GM12891 (cell line): ENCODE measurements around the gene MON2.

ENCODE experiments used
- PAX5 ChIP-seq: IDR thresholded peaks from 2 replicates; pipeline ENCODE4 v1.6.1; 2011; ENCODE audit warnings: low read length, moderate library complexity, mild to moderate bottlenecking; ENCODE audit not compliant: insufficient read depth, severe bottlenecking
- POLR2A ChIP-seq: IDR thresholded peaks from 2 replicates; pipeline ENCODE4 v1.6.1; 2011; ENCODE audit warnings: low read depth, low read length, control low read depth
- POLR2AphosphoS5 ChIP-seq: IDR thresholded peaks from 2 replicates; pipeline ENCODE4 v1.6.1; 2011; ENCODE audit warnings: low read depth, low read length, control low read depth
- POU2F2 ChIP-seq: IDR thresholded peaks from 2 replicates; pipeline ENCODE4 v1.6.1; 2011; ENCODE audit warnings: low read depth, mild to moderate bottlenecking, control low read depth, low read length, moderate library complexity
- SPI1 ChIP-seq: IDR thresholded peaks from 2 replicates; pipeline ENCODE4 v1.6.1; 2011; ENCODE audit warnings: low read depth, low read length, control low read depth
- TAF1 ChIP-seq: IDR thresholded peaks from 2 replicates; pipeline ENCODE4 v1.6.1; 2011; ENCODE audit warnings: low read depth, low read length, control low read depth

DNA sequence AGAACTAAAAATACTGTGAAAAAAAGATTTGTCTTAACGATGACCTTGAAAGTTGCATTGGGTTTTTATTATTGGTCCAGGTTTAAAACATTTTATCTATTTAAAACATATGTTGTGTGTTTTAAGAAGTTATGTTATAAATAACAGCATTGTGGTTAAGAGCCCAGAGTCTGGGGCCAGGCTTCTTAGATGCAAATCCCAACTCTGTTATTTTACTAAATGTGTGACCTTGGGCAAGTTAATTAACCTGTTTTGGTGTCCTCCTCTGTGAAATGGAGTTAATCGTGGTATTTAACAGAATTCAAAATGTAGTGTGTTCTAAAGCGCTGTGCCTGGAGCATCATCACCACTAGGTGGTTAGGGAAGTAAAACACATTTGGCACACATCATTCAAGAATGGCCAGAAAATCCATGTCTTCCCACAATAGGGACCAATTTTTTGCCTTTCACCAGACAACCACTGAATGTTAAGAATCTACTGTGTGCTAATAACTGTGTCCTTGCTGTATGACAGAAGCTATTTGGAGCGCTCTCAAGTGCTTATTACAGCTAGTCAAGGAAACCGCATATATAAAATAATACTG is 133.3 kb downstream of the MON2 start:
- TF ChIP-seq POLR2AphosphoS5 (no peak), POLR2A (no peak), TAF1 (no peak), SPI1 (no peak), POU2F2 (no peak), PAX5 (no peak)
